ENCODE data around the gene RAB6B. TPM values are rescaled to one million over a fixed set of nuclear protein-coding genes. Genes with fewer than 3 reads are reported as not detected.

The RAB6B gene
- total RNA-seq, 1 donor from 2014 or later: 51.6 TPM

- intact Hi-C loops (cut with micrococcal nuclease): no loop called here
- ATAC-seq: no peak
- no peak for DNase-seq
Measured at GRCh38 chr3:133833267-133833666, 62.4 kb downstream of the RAB6B start.

- intact Hi-C loops (cut with micrococcal nuclease): no loop called here
- DNase-seq: no peak
- no peak for ATAC-seq
Measured at GRCh38 chr3:133832802-133833144, 62.9 kb downstream of the RAB6B start.

- intact Hi-C loops (cut with micrococcal nuclease): no loop called here
- DNase-seq: no peak
- no peak for ATAC-seq
Measured at GRCh38 chr3:133831966-133832801, 63.5 kb downstream of the RAB6B start.

- ATAC-seq (peak; percentile 77), DNase-seq (no peak)
- intact Hi-C loops (cut with micrococcal nuclease): no loop called here
Measured at GRCh38 chr3:133830071-133830470, 65.6 kb downstream of the RAB6B start.

GRCh38 chr3:133829310-133829707 is 66.4 kb downstream of the RAB6B start:
- intact Hi-C loops (cut with micrococcal nuclease): loop anchor here (10.0 kb wide), 1 partner anchor 65 kb away; the partner anchor contains the start of gene RAB6B
- ATAC-seq (peak; percentile 85), DNase-seq (no peak)

- intact Hi-C loops (cut with micrococcal nuclease): loop anchor here (10.0 kb wide), 1 partner anchor 66 kb away; the partner anchor contains the start of gene RAB6B
- ATAC-seq (peak; percentile 89), DNase-seq (peak; percentile 69)
Measured at GRCh38 chr3:133828576-133829309, 66.9 kb downstream of the RAB6B start.

GRCh38 chr3:133827684-133828083 is 68.0 kb downstream of the RAB6B start:
- no peak for ATAC-seq
- intact Hi-C loops (cut with micrococcal nuclease): loop anchor here (10.0 kb wide), 1 partner anchor 67 kb away; the partner anchor contains the start of gene RAB6B
- no peak for DNase-seq

GRCh38 chr3:133827136-133827535 is 68.5 kb downstream of the RAB6B start:
- intact Hi-C loops (cut with micrococcal nuclease): loop anchor here (10.0 kb wide), 1 partner anchor 68 kb away; the partner anchor contains the start of gene RAB6B
- DNase-seq (no peak), ATAC-seq (no peak)

GRCh38 chr3:133825969-133826727 is 69.5 kb downstream of the RAB6B start:
- no peak for ATAC-seq
- no peak for DNase-seq
- intact Hi-C loops (cut with micrococcal nuclease): loop anchor here (10.0 kb wide), 1 partner anchor 69 kb away; the partner anchor contains the start of gene RAB6B

GRCh38 chr3:133824961-133825485 is 70.7 kb downstream of the RAB6B start:
- no peak for ATAC-seq
- intact Hi-C loops (cut with micrococcal nuclease): loop anchor here (10.0 kb wide), 1 partner anchor 70 kb away; the partner anchor contains the start of gene RAB6B
- no peak for DNase-seq

GRCh38 chr3:133821767-133822638 is 73.7 kb downstream of the RAB6B start:
- DNase-seq: peak; percentile 74

GRCh38 chr3:133820889-133821675 is 74.6 kb downstream of the RAB6B start:
- ATAC-seq (no peak), DNase-seq (no peak)
- intact Hi-C loops (cut with micrococcal nuclease): loop anchor here (10.0 kb wide), 1 partner anchor 74 kb away; the partner anchor contains the start of gene RAB6B

More at GRCh38 chr3:133821767-133822638, 73.7 kb downstream of the RAB6B start:
- intact Hi-C loops (cut with micrococcal nuclease): loop anchor here (10.0 kb wide), 1 partner anchor 73 kb away; the partner anchor contains the start of gene RAB6B
- ATAC-seq: peak; percentile 82

GRCh38 chr3:133820129-133820528 is 75.6 kb downstream of the RAB6B start:
- intact Hi-C loops (cut with micrococcal nuclease): loop anchor here (10.0 kb wide), 1 partner anchor 75 kb away; the partner anchor contains the start of gene RAB6B
- ATAC-seq (no peak), DNase-seq (no peak)

GRCh38 chr3:133815386-133815785 is 80.3 kb downstream of the RAB6B start:
- DNase-seq (no peak), ATAC-seq (no peak)
- intact Hi-C loops (cut with micrococcal nuclease): loop anchor here (5.0 kb wide), 1 partner anchor 112 kb away; no protein-coding TSS in a partner anchor

- ATAC-seq (no peak), DNase-seq (no peak)
- intact Hi-C loops (cut with micrococcal nuclease): no loop called here
Measured at GRCh38 chr3:133812872-133813271, 82.8 kb downstream of the RAB6B start.

GRCh38 chr3:133805702-133806475 is 89.8 kb downstream of the RAB6B start, which contains the start of gene SRPRB:
Gene SRPRB, plus strand, starts transcription at chr3:133805815. Its CDS starts 34 bp downstream, at chr3:133805849.
- peak; percentile 97 for DNase-seq
- ATAC-seq: peak; percentile 100
- intact Hi-C loops (cut with micrococcal nuclease): no loop called here

All from left ventricle myocardium superior (tissue), 1 donor.